Activated T-helper 1 cell treated with anti-CD3 and anti-CD28 coated beads, Interleukin-12 subunit alpha, Interleukin-12 subunit beta, Interleukin-2, Interleukin-4 antibody, amounts not matched to agents 30 ng/mL and 10 ng/mL and 1 ng/mL, durations not matched to agents 14 hours and 24 hours and 36 hours (primary cell): ENCODE data around the gene UTY. TPM values are rescaled to one million over a fixed set of nuclear protein-coding genes. Genes with fewer than 3 reads are reported as not detected.

Experiments
- DNase-seq: peaks from one replicate; pipeline ENCODE4 v3.0.0; 2021; ENCODE audit warnings: low spot score
- H3K27ac Mint-ChIP-seq: one replicate; pipeline ENCODE4 v1.8.0; 2021; ENCODE audit warnings: mild to moderate bottlenecking, mixed read lengths
- H3K27me3 Mint-ChIP-seq: one replicate; pipeline ENCODE4 v1.8.0; 2022; ENCODE audit warnings: mild to moderate bottlenecking, moderate library complexity, mixed read lengths; ENCODE audit not compliant: insufficient read depth
- H3K36me3 Mint-ChIP-seq: one replicate; pipeline ENCODE4 v1.8.0; 2021; ENCODE audit warnings: low read depth, mixed read lengths
- H3K4me1 Mint-ChIP-seq: one replicate; pipeline ENCODE4 v1.8.0; 2021; ENCODE audit warnings: low read depth, mixed read lengths
- H3K4me3 Mint-ChIP-seq: one replicate; pipeline ENCODE4 v1.8.0; 2021; ENCODE audit warnings: mild to moderate bottlenecking, moderate library complexity, mixed read lengths
- H3K9me3 Mint-ChIP-seq: one replicate; pipeline ENCODE4 v1.8.0; 2021; ENCODE audit warnings: mixed read lengths
- intact Hi-C: fragments of 100-400 bp; cut with micrococcal nuclease; formaldehyde crosslinking; loops from one replicate; pipeline ENCODE4 v1.15.1; 2024
- total RNA-seq: library from RNA; stranded (reverse); gene quantifications from 2 replicates; pipeline ENCODE4 v1.2.3, GENCODE V29; 2022

UTY gene
- total RNA-seq, 1 donor from 2014 or later: 22.1 TPM

GRCh38 chrY:13370245-13370644 is 109.6 kb downstream of the UTY start:
- intact Hi-C loops: loop anchor here (2.0 to 10.0 kb wide), 4 partner anchors 67 to 935 kb away; partner anchors contain the start of gene TMSB4Y
- Mint-ChIP-seq H3K27ac (no peak overlapping the region), H3K4me3 (peak overlapping the region; percentile 54), H3K9me3 (no peaks in the 10 kb centered on the region), H3K4me1 (peaks cover 16% of the 10 kb centered on the region), H3K36me3 (peaks cover 7% of the 10 kb centered on the region), H3K27me3 (no peaks in the 10 kb centered on the region)
- no peak for DNase-seq

- no peaks in the 10 kb centered on the region for H3K9me3 Mint-ChIP-seq
- no peak for DNase-seq
- H3K4me3 Mint-ChIP-seq: no peak overlapping the region
- H3K27ac Mint-ChIP-seq: no peak overlapping the region
- peaks cover 16% of the 10 kb centered on the region for H3K4me1 Mint-ChIP-seq
- intact Hi-C loops: no loop called here
- H3K27me3 Mint-ChIP-seq: no peaks in the 10 kb centered on the region
- peaks cover 7% of the 10 kb centered on the region for H3K36me3 Mint-ChIP-seq
Observed at GRCh38 chrY:13368513-13368845, 111.4 kb downstream of the UTY start.

GRCh38 chrY:13363641-13364040 is 116.2 kb downstream of the UTY start:
- peaks cover 16% of the 10 kb centered on the region for H3K4me1 Mint-ChIP-seq
- no peaks in the 10 kb centered on the region for H3K27me3 Mint-ChIP-seq
- no peaks in the 10 kb centered on the region for H3K9me3 Mint-ChIP-seq
- H3K4me3 Mint-ChIP-seq: no peak overlapping the region
- H3K36me3 Mint-ChIP-seq: peaks cover 3% of the 10 kb centered on the region
- H3K27ac Mint-ChIP-seq: no peak overlapping the region
- DNase-seq: no peak
- intact Hi-C loops: no loop called here

- Mint-ChIP-seq H3K27me3 (no peaks in the 10 kb centered on the region), H3K9me3 (no peaks in the 10 kb centered on the region), H3K4me1 (peaks cover 16% of the 10 kb centered on the region), H3K4me3 (no peak overlapping the region), H3K27ac (no peak overlapping the region), H3K36me3 (peaks cover 8% of the 10 kb centered on the region)
- no peak for DNase-seq
- intact Hi-C loops: loop anchor here (1.0 kb wide), 1 partner anchor 9 kb away; no protein-coding TSS in a partner anchor
Observed at GRCh38 chrY:13362662-13363061, 117.2 kb downstream of the UTY start.

GRCh38 chrY:13361656-13362636 is 117.9 kb downstream of the UTY start:
- intact Hi-C loops: loop anchor here (1.0 kb wide), 1 partner anchor 9 kb away; no protein-coding TSS in a partner anchor
- no peak overlapping the region for H3K4me3 Mint-ChIP-seq
- H3K27me3 Mint-ChIP-seq: no peaks in the 10 kb centered on the region
- peak overlapping the region; percentile 42 for H3K27ac Mint-ChIP-seq
- H3K36me3 Mint-ChIP-seq: peaks cover 7% of the 10 kb centered on the region
- no peaks in the 10 kb centered on the region for H3K9me3 Mint-ChIP-seq
- peaks cover 16% of the 10 kb centered on the region for H3K4me1 Mint-ChIP-seq
- no peak for DNase-seq

- Mint-ChIP-seq H3K27me3 (no peaks in the 10 kb centered on the region), H3K9me3 (no peaks in the 10 kb centered on the region), H3K27ac (no peak overlapping the region), H3K36me3 (peaks cover 7% of the 10 kb centered on the region), H3K4me3 (no peak overlapping the region), H3K4me1 (peaks cover 14% of the 10 kb centered on the region)
- no peak for DNase-seq
- intact Hi-C loops: no loop called here
Observed at GRCh38 chrY:13351443-13351842, 128.4 kb downstream of the UTY start.

- DNase-seq: no peak
- no peaks in the 10 kb centered on the region for H3K9me3 Mint-ChIP-seq
- no peaks in the 10 kb centered on the region for H3K27me3 Mint-ChIP-seq
- H3K4me3 Mint-ChIP-seq: no peak overlapping the region
- peaks cover 10% of the 10 kb centered on the region for H3K36me3 Mint-ChIP-seq
- intact Hi-C loops: no loop called here
- H3K27ac Mint-ChIP-seq: no peak overlapping the region
- H3K4me1 Mint-ChIP-seq: peaks cover 22% of the 10 kb centered on the region
Observed at GRCh38 chrY:13347106-13347505, 132.7 kb downstream of the UTY start.

- H3K36me3 Mint-ChIP-seq: peaks cover 11% of the 10 kb centered on the region
- no peak for DNase-seq
- H3K27ac Mint-ChIP-seq: no peak overlapping the region
- H3K4me1 Mint-ChIP-seq: peaks cover 18% of the 10 kb centered on the region
- no peaks in the 10 kb centered on the region for H3K27me3 Mint-ChIP-seq
- H3K4me3 Mint-ChIP-seq: no peak overlapping the region
- intact Hi-C loops: no loop called here
- H3K9me3 Mint-ChIP-seq: no peaks in the 10 kb centered on the region
Observed at GRCh38 chrY:13345549-13345948, 134.3 kb downstream of the UTY start.

- intact Hi-C loops: loop anchor here (2.0 to 5.0 kb wide), 2 partner anchors 41 to 437 kb away; no protein-coding TSS in a partner anchor
- Mint-ChIP-seq H3K27me3 (no peaks in the 10 kb centered on the region), H3K4me1 (peaks cover 8% of the 10 kb centered on the region), H3K4me3 (no peak overlapping the region), H3K27ac (peak overlapping the region; percentile 73), H3K9me3 (no peaks in the 10 kb centered on the region), H3K36me3 (peaks cover 10% of the 10 kb centered on the region)
- peak; percentile 10 for DNase-seq
Observed at GRCh38 chrY:13343307-13343946, 136.4 kb downstream of the UTY start.

GRCh38 chrY:13339939-13340338 is 139.9 kb downstream of the UTY start:
- Mint-ChIP-seq H3K27ac (no peak overlapping the region), H3K4me1 (peaks cover 8% of the 10 kb centered on the region), H3K4me3 (no peak overlapping the region), H3K9me3 (no peaks in the 10 kb centered on the region), H3K27me3 (no peaks in the 10 kb centered on the region), H3K36me3 (peaks cover 17% of the 10 kb centered on the region)
- intact Hi-C loops: loop anchor here (5.0 to 10.0 kb wide), 2 partner anchors 38 to 65 kb away; no protein-coding TSS in a partner anchor
- DNase-seq: no peak

GRCh38 chrY:13339381-13339780 is 140.5 kb downstream of the UTY start:
- no peak for DNase-seq
- H3K36me3 Mint-ChIP-seq: peaks cover 23% of the 10 kb centered on the region
- no peak overlapping the region for H3K27ac Mint-ChIP-seq
- no peak overlapping the region for H3K4me3 Mint-ChIP-seq
- intact Hi-C loops: loop anchor here (10.0 kb wide), 1 partner anchor 65 kb away; no protein-coding TSS in a partner anchor
- no peaks in the 10 kb centered on the region for H3K27me3 Mint-ChIP-seq
- H3K4me1 Mint-ChIP-seq: peaks cover 8% of the 10 kb centered on the region
- no peaks in the 10 kb centered on the region for H3K9me3 Mint-ChIP-seq

GRCh38 chrY:13338711-13339110 is 141.1 kb downstream of the UTY start:
- H3K36me3 Mint-ChIP-seq: peaks cover 27% of the 10 kb centered on the region

GRCh38 chrY:13337934-13338333 is 141.9 kb downstream of the UTY start:
- no peak for DNase-seq
- Mint-ChIP-seq H3K4me1 (no peaks in the 10 kb centered on the region), H3K9me3 (no peaks in the 10 kb centered on the region)

More at GRCh38 chrY:13338711-13339110, 141.1 kb downstream of the UTY start:
- H3K4me3 Mint-ChIP-seq: no peak overlapping the region
- intact Hi-C loops: loop anchor here (10.0 kb wide), 1 partner anchor 64 kb away; no protein-coding TSS in a partner anchor
- no peaks in the 10 kb centered on the region for H3K9me3 Mint-ChIP-seq
- no peak overlapping the region for H3K27ac Mint-ChIP-seq
- H3K27me3 Mint-ChIP-seq: no peaks in the 10 kb centered on the region
- peaks cover 6% of the 10 kb centered on the region for H3K4me1 Mint-ChIP-seq
- DNase-seq: no peak

More at GRCh38 chrY:13337934-13338333, 141.9 kb downstream of the UTY start:
- intact Hi-C loops: loop anchor here (10.0 kb wide), 1 partner anchor 63 kb away; no protein-coding TSS in a partner anchor
- no peak overlapping the region for H3K27ac Mint-ChIP-seq
- H3K36me3 Mint-ChIP-seq: peaks cover 27% of the 10 kb centered on the region
- H3K27me3 Mint-ChIP-seq: no peaks in the 10 kb centered on the region
- H3K4me3 Mint-ChIP-seq: no peak overlapping the region
